HG02571 (cell line): ENCODE measurements around the gene ST6GAL1.
"Not testable (repeated sequence)": the region's sequence is repeated elsewhere in the genome, so short reads cannot be mapped to it uniquely, and the experiment has no call there.

Source experiments
- ATAC-seq: cut with Tn5 transposase; IDR thresholded peaks from one replicate; pipeline ENCODE4 v1.9.1; 2021; ENCODE audit warnings: mild to moderate bottlenecking, moderate library complexity; ENCODE audit not compliant: unreplicated experiment

The ST6GAL1 gene

DNA sequence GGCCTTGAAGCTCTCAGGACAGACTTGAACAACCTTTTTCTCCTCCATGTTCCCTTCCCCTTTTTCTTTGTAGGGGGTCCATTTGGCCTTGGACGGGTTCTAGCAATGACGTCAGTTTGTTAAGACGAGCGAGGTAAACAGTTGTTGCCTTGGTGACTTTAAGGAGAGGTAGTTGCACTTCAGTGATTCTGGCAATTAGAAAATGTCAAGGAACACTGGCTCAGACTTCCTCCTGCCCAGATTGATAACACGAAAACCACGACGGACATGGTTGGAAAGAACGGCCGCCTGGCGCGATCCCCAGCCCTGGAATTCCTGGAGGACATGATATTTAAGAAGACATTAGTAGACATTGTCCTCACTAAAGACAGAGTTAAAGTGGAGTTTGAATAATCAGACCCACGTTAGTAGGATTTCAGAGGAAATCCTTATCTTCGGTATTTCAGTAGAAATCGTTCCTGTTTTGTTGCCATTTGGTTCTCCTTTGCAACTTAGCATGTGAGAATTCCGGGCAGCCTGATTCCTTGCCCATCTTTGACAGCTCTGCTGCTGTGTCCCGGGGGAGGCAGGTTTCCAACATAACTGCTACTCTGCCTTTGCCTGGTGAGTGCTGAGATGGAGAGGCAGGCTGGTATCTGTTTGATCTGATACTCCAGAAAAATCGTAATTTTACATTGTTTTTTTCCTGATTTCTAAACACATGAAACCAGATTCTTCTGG, 87.3 kb downstream of the ST6GAL1 start:
- no peak for ATAC-seq

DNA sequence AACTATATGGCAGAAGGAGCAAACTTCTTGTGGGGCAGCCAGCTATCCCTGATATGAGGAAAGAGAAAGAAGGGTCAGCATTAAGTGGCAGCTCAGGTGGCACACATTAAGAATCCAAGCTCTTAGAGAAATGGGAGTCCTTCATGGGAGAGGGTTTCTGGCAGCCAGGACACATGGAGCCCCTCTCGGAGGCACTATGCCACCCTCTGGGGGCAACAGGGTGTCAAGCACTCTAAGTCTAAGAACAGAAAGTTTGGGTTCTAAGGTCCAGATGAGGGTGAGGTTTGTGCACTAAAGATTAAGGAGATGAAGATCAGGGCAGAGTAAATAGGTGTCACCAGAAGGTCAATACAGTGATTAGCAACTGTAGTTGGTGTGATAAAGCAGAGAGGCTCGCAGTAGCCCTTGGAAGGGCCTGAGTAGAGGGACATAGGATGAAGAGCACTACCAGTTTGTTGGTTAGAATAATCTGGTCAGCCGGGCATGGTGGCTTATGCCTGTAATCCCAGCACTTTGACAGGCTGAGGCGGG, 89.3 kb downstream of the ST6GAL1 start:
- no peak for ATAC-seq

GRCh38 chr3:187020376-187020775, 90.0 kb downstream of the ST6GAL1 start:
- ATAC-seq, result no peak

- ATAC-seq, result peak; percentile 39
Observed at GRCh38 chr3:187021748-187022402, 91.5 kb downstream of the ST6GAL1 start.

DNA sequence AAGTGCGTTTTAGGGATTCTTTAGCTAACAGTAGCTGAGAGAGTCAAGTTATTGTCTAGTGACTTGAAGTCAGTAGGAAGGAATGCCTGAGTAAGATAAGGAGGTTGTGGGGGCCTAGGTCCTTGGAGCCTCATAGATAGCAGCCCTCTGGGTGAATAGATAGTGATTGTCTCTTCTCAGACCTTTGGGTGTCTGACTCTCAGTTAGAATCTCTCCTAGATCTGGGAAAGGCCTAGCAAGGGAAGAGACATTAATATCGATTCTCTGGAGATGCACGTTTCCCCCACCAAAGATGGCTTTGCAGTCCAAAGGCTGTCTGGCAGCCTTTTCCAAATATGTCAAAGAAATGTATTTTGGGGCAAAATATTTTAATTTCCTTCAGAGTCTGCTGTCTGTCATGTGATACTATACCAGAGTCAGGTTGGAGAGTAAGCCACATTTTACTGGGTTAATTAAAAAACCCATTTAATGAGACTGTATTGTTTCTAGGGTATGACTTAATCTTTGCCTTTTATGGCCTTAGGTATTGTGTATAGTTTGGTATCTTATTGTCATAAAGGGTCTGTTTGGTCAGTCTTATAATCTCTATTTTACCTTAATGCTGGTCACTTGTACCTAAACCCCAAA, 92.2 kb downstream of the ST6GAL1 start:
- ATAC-seq, result no peak

GRCh38 chr3:187023340-187023739, 93.0 kb downstream of the ST6GAL1 start:
- not testable (repeated sequence) for ATAC-seq

DNA sequence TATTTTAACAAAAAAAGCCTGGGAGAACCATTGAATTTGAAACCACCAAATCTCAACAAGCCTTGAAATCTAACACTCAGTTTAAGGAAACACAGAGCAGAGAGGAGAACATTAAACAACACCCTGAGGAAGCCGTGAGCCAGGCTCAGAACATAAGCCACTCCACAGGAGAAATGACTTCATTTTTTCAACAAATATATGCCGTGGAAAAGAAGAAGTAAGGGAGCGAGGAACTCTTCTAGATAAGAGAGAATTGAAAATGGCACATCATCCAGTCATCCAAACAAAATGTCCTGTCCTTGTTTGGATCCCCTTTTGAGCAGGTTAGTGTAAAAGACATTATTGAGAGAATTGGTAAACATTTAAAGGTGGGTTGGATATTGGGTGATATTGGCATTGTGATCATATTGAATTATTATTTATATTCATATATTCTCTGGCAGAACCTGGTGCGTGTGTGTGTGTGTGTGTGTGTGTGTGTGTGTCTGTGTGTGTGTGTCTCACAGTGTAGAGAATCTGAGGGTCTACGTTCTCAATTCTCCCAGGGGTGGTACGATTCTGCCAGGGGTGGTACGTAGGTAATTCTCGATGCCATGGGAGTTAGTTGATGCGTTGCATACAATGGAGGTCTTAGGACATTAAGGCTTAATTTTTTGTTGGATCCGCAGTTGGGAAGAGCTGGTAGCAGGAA, 94.4 kb downstream of the ST6GAL1 start:
- ATAC-seq, result no peak

GRCh38 chr3:187025254-187025655, 94.9 kb downstream of the ST6GAL1 start:
- no peak for ATAC-seq

DNA sequence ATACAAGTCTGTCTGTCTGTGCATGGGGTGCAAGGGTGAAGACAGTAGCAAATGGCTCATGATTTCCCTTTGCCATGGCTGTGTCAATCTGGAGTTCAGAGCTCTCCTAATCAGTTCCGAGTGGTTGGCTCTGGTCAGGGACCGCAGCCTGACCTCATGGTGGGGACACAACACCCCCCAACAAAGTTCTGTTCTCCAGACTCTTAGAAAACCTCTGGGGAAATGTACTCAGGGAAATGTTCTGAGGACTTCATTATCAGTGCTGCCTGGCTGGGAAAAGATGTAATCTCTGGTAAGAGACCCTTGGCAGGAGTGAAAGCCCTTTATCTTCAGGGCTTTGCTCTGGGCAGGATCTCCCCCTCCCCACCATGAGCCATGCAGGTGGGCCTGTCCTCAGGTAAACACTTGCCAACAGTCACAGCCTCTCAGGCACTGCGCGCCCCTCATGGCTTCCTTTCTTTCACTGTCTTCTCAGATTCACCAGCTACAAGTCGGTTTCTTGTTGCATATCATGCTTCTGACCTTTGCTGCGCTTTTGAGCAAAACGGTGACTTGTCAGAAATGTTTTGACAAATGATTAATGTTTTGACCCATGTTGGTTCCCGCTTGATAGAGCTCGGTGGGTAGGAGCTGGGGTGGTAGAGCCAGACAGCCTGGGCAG, 95.5 kb downstream of the ST6GAL1 start:
- ATAC-seq, result no peak

GRCh38 chr3:187026317-187026670, 96.0 kb downstream of the ST6GAL1 start:
- no peak for ATAC-seq

DNA sequence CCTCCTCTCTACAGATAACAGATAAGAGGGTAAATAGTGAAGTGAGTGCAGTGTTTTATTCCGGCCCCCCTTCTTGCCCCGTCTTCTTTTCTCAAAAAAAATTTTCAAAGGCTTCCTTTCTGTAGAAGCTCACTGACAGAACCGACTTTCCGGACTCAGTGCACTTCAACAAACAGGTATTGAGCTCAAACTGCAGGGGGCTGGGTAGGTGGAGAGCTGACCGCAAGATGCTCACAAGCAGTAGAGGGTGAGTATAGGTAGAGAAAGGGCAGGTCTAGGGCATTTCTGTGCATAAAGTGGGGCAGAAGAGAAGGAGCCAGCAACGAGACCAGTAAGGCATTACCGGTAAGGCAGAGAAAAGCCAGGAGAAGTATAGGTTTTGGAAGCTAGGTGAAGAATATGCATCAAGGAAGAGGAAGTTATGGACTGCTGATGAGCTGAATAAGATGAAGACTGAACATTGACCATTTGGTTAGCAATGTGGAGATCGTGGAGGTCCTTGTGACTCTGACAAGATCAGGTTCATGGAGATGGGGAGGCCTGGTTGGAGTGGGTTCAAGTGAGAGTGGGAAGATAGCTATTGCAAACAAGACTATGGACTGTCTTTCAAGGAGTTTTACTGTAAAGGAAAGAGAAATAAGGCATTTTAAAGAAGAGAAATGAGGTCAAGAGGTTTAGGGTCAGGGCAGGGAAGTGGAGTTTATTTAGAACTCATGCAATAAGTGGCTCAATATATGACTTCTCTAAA, 97.4 kb downstream of the ST6GAL1 start:
- ATAC-seq, result peak; percentile 27

DNA sequence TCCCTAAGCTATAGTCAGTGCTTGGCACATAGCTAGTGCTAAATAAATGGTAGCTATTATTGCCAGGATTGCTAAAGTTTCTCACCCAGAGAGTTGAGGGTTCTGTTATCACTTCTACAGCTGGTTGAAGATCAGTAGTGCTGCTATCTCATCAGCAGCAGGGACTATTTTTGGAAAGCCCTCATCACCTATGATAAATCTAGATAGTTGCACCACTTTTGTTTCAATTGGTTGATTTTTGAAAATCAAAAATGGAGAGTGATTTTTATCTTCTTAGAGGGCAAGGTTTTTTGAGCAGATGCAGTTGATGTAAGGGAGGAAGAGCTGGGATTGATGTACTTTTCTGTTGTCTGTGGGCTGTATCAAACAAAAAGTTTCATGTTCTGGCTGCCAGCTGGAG, 101.6 kb downstream of the ST6GAL1 start:
- no peak for ATAC-seq

DNA sequence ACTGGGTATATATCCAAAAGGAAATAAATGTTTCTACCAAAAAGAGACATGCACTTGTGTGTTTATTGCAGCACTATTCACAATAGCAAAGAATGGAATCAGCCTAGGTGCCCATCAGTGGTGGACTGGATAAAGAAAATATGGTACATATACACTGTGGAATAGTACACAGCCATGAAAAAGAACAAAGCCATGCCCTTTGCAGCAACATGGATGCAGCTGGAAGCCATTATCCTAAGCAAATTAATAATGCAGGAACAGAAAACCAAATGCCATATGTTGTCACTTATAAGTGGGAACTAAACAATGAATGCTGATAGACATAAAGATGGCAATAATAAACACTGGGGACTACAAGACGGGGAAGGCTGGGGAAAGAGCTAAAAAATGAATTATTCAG, 106.1 kb downstream of the ST6GAL1 start:
- ATAC-seq, result no peak

DNA sequence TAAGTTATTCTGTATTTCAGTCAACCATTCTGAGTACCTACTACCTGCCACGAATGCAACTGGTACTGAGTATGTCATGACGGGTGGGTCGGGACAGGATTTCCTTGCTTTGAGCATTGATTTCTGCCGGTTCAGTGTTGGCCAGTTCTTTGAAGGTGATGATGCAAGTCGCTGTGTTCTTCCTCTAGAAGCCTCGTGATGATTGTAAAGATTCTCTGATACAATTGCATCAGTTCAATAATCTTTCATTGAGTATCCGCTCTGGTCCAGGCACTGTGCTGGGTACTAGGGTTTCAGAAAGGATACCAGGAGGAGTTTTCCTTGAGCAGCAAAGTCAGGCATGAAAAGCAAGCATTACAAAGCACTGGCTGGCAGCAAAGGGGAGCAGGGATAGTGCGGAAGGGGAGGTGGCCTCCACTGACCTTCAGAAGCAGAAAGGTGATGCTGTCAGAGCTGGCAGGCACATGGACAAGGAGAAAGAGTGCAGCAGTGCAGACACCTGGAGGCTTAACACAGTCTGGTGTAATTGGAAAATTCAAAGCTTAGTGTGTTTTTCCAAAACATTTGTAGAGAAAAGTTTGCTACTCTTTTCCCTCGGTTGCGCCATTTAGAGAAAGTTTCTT, 108.9 kb downstream of the ST6GAL1 start:
- ATAC-seq, result no peak

DNA sequence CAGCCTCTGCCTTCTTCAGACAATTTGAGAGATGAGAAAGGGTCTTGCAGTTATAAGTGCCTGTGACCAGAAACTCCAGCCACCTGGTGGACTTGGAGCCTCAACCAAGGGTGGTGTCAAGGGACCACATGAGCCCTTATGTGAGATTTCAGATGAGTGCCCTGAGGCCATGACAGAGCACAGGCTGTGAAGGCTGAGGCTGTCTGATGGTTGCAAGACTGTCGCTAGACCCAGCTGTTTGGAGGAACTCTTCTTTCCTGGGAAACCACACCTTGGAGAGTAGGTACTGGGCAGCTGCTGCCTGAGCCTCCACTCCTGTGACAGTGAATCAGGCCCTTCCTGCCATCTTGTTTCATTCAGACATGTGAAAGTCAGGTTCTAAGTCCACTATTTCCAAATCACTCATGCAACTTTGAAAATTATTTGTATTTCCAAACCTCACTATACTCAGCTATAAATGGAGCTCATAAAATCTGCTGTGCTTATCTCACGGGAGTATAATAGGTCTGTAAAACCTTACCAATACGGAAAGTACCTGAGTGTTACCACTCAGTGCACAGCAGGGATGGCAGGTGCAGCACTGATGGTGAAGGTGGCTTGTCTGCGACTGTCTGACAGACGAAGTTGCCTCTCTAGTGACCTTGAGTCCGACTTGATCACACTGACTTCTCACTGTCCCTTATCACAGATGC, 109.5 kb downstream of the ST6GAL1 start:
- no peak for ATAC-seq

- no peak for ATAC-seq
Observed at GRCh38 chr3:187040516-187041361, 110.4 kb downstream of the ST6GAL1 start.

GRCh38 chr3:187041362-187042307, 111.3 kb downstream of the ST6GAL1 start:
- ATAC-seq, result no peak
